ENCODE measurements around the gene LIPC. TPM values are rescaled to one million over a fixed set of nuclear protein-coding genes. Genes with fewer than 3 reads are reported as not detected.

Gene LIPC
- total and polyA plus RNA-seq, 10 of the 15 experiments (the other 5 are each of a cell fraction or from before 2014, with no cell fraction given), result 0.06 to 0.31 (median 0.16) TPM; not detected in 1

DNA sequence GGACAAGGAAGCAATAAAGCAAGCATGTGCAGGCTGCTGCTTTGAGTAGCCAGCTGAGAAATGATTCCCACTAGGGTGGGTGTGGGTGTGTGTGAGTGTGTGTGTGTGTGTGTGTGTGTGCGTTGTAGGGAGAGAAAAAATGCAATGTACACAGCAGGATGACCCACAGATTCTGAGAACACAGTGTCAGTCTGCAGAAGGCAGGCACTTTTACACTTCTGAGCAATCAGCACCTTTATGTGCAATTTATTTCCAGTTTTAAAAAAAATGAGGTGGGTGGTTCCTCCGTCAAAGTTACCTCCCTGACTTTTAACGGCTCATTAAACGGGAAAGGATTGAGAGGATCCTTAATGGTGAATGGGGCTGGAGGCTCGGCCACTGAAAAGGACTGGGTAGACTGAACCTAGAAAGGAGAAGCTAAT is 38.5 kb upstream of the LIPC start:
- no peak overlapping the region for H3K27ac ChIP-seq (ENCODE audit: control insufficient read depth, insufficient read depth)
- ChIA-PET CTCF (no interaction called here), POLR2A (interaction anchor here (1.3 kb wide), 1 partner anchor 10 kb away, joined by 3 read pairs; no protein-coding TSS in a partner anchor), RAD21 (ENCODE audit: unreplicated experiment) (no interaction called here), SMC1A (ENCODE audit: uncharacterized antibody, unreplicated experiment) (interaction anchor here (0.8 to 1.3 kb wide), 3 partner anchors 15 to 27 kb away, joined by 3 to 4 read pairs (median 3); no protein-coding TSS in a partner anchor)
- 48% methylated on average over 5 of the region's 5 CpGs for WGBS (ENCODE audit: insufficient coverage, insufficient replicate concordance, low lambda C conversion rate, missing lambda C conversion rate)
- no peak overlapping the region for H3K4me3 ChIP-seq
- H2AFZ ChIP-seq (ENCODE audit: control insufficient read depth, low read depth, low read length), result no peak overlapping the region
- H4K20me1 ChIP-seq (ENCODE audit: control insufficient read depth, insufficient read depth), result no peaks in the 10 kb centered on the region
- H3K4me2 ChIP-seq (ENCODE audit: control insufficient read depth, insufficient read depth), result no peak overlapping the region
- H3K4me1 ChIP-seq (ENCODE audit: control insufficient read depth, insufficient read depth, low read length), result no peaks in the 10 kb centered on the region
- FAIRE-seq, result no peak
- no peaks in the 10 kb centered on the region for H3K79me2 ChIP-seq (ENCODE audit: control insufficient read depth, insufficient read depth, low read length)
- intact Hi-C loops (cut with micrococcal nuclease; ENCODE audit: unreplicated experiment), result no loop called here
- no peaks in the 10 kb centered on the region for H3K27me3 ChIP-seq (replicated peaks in 1 of 2; ENCODE audit: control insufficient read depth in 2 of 2, insufficient read depth in 2 of 2, low read length in 1 of 2)
- DNase-seq (ENCODE audit: low read depth, low spot score), result no peak
- TF ChIP-seq ZNF217 (IDR thresholded peaks at IDR 0.05), result no peak
- TF ChIP-seq SUPT20H (IDR thresholded peaks at IDR 0.05; ENCODE audit: borderline replicate concordance, control insufficient read depth, low read depth, low read length), result no peak
- no peak for TF ChIP-seq EED (IDR thresholded peaks at IDR 0.05; ENCODE audit: low read depth)
- TF ChIP-seq, protein P1, sequence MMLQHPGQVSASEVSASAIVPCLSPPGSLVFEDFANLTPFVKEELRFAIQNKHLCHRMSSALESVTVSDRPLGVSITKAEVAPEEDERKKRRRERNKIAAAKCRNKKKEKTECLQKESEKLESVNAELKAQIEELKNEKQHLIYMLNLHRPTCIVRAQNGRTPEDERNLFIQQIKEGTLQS (IDR thresholded peaks at IDR 0.05; ENCODE audit: borderline replicate concordance, extremely low read depth, low read depth, low read length), result no peak
- no peak for TF ChIP-seq HDGF (IDR thresholded peaks at IDR 0.05)
- TF ChIP-seq, protein P2, sequence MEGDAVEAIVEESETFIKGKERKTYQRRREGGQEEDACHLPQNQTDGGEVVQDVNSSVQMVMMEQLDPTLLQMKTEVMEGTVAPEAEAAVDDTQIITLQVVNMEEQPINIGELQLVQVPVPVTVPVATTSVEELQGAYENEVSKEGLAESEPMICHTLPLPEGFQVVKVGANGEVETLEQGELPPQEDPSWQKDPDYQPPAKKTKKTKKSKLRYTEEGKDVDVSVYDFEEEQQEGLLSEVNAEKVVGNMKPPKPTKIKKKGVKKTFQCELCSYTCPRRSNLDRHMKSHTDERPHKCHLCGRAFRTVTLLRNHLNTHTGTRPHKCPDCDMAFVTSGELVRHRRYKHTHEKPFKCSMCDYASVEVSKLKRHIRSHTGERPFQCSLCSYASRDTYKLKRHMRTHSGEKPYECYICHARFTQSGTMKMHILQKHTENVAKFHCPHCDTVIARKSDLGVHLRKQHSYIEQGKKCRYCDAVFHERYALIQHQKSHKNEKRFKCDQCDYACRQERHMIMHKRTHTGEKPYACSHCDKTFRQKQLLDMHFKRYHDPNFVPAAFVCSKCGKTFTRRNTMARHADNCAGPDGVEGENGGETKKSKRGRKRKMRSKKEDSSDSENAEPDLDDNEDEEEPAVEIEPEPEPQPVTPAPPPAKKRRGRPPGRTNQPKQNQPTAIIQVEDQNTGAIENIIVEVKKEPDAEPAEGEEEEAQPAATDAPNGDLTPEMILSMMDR (IDR thresholded peaks at IDR 0.05 in 2 of 3, conservative IDR thresholded peaks at IDR 0.05 in 1 of 3; ENCODE audit: control insufficient read depth in 2 of 3, extremely low read depth in 1 of 3, insufficient read depth in 1 of 3, low read depth in 3 of 3, low read length in 3 of 3), result no peak
- TF ChIP-seq MEF2B (IDR thresholded peaks at IDR 0.05; ENCODE audit: partially characterized antibody, poor library complexity, severe bottlenecking), result no peak
- no peak for TF ChIP-seq SIX5 (IDR thresholded peaks at IDR 0.05; ENCODE audit: low read depth, low read length, severe bottlenecking)
- TF ChIP-seq LARP7 (IDR thresholded peaks at IDR 0.05), result no peak
- no peak for TF ChIP-seq CBX5 (IDR thresholded peaks at IDR 0.05; ENCODE audit: low read depth)
- H3K9ac ChIP-seq (ENCODE audit: control insufficient read depth, insufficient read depth, low read length), result no peak overlapping the region
- ATAC-seq, result no peak
- no peaks in the 10 kb centered on the region for H3K9me3 ChIP-seq (replicated peaks; ENCODE audit: control insufficient read depth, insufficient read depth, low read length)
- no TSS peak for BruUV-seq (replicated peaks)
- no peaks in the 10 kb centered on the region for H3K36me3 ChIP-seq (ENCODE audit: control insufficient read depth in 2 of 2, insufficient read depth in 2 of 2, low read length in 1 of 2)
- in situ Hi-C loops (cut with MboI), result no loop called here

Data from GM12878 (cell line).